Endothelial cell of umbilical vein (primary cell): ENCODE data around the gene GABARAP. TPM values are rescaled to one million over a fixed set of nuclear protein-coding genes. Genes with fewer than 3 reads are reported as not detected.

Experiments used
- BruUV-seq: library from RNA; stranded (reverse); fragments of 400-500 nt; replicated peaks from 2 replicates; lab custom pipeline; 2021; lab: Mats Ljungman, UMichigan
- CTCF ChIA-PET: fragments of 300-600, 350-600 bp; sonication (Branson Sonifier 250); formaldehyde crosslinking; loops from one replicate; lab custom pipeline; 2021; ENCODE audit warnings: antibody characterized with exemption, inconsistent platforms; lab: Charles Lee
- POLR2A ChIA-PET: fragments of 300-600, 350-600 bp; sonication (Branson Sonifier 250); formaldehyde crosslinking; loops from one replicate; lab custom pipeline; 2021; ENCODE audit warnings: antibody characterized with exemption, inconsistent platforms; lab: Charles Lee
- DNase-seq: peaks from one replicate; pipeline ENCODE4 v3.0.0-alpha.2; 2011; ENCODE audit warnings: low read depth, low spot score
- FAIRE-seq: peaks from 2 replicates; lab custom pipeline; 2011; peaks lifted over from hg19 to GRCh38; lab: Jason Lieb, UNC
- H2AFZ ChIP-seq: 2 replicates; pipeline ENCODE4 v1.6.0; 2012; ENCODE audit warnings: low read depth, low read length, control low read depth, inconsistent platforms
- H3K27ac ChIP-seq: 2 replicates; pipeline ENCODE4 v1.5.1; 2011; ENCODE audit warnings: low read depth, mild to moderate bottlenecking, control low read depth, low read length, moderate library complexity; ENCODE audit not compliant: insufficient read depth
- H3K27me3 ChIP-seq, 2 experiments: 2 replicates each; pipeline versions ENCODE4 v1.6.0 to v1.6.1; 2011; ENCODE audit warnings: low read length in 2 of 2, mixed read lengths in 1 of 2; ENCODE audit not compliant: control insufficient read depth in 2 of 2, insufficient read depth in 2 of 2
- H3K36me3 ChIP-seq, 2 experiments: 2 replicates in 1 of 2; 3 replicates in 1 of 2; pipeline ENCODE4 v1.5.1; 2011; ENCODE audit warnings: low read length in 2 of 2, mild to moderate bottlenecking in 1 of 2, moderate library complexity in 1 of 2; ENCODE audit not compliant: control insufficient read depth in 2 of 2, insufficient read depth in 2 of 2; ENCODE audit errors: extremely low read depth in 1 of 2
- H3K4me1 ChIP-seq: 3 replicates; pipeline ENCODE4 v1.5.1; 2011; ENCODE audit warnings: mild to moderate bottlenecking, low read length; ENCODE audit not compliant: control insufficient read depth, insufficient read depth; ENCODE audit errors: extremely low read depth
- H3K4me2 ChIP-seq: 2 replicates; pipeline ENCODE4 v1.6.1; 2011; ENCODE audit warnings: low read length, control low read depth, mixed read lengths; ENCODE audit not compliant: insufficient read depth
- H3K4me3 ChIP-seq, 3 experiments: fragments of 200-600 bp in 1 of 3; sonication (generic), shearing (Covaris generic) in 1 of 3; replicated peaks in 1 of 3; 2 replicates each; pipeline ENCODE4 v1.5.1; 2011 to 2016; ENCODE audit warnings: control low read depth in 3 of 3, low read length in 3 of 3, mild to moderate bottlenecking in 2 of 3, inconsistent platforms in 1 of 3, low read depth in 1 of 3, moderate library complexity in 1 of 3; ENCODE audit not compliant: insufficient read depth in 1 of 3
- H3K79me2 ChIP-seq: 2 replicates; pipeline ENCODE4 v1.6.0; 2012; ENCODE audit warnings: low read length, inconsistent platforms; ENCODE audit not compliant: control insufficient read depth, insufficient read depth
- H3K9ac ChIP-seq: replicated peaks from 2 replicates; pipeline ENCODE3; 2011; ENCODE audit warnings: low read length, control low read depth; ENCODE audit not compliant: insufficient read depth; ENCODE audit errors: extremely low read depth
- H3K9me1 ChIP-seq: replicated peaks from 3 replicates; pipeline ENCODE4 v1.6.0; 2011; ENCODE audit warnings: mild to moderate bottlenecking, low read length; ENCODE audit not compliant: control insufficient read depth, insufficient read depth; ENCODE audit errors: extremely low read depth
- H3K9me3 ChIP-seq: replicated peaks from 2 replicates; pipeline ENCODE4 v1.5.1; 2012; ENCODE audit warnings: low read length, inconsistent platforms; ENCODE audit not compliant: control insufficient read depth, insufficient read depth
- H4K20me1 ChIP-seq: replicated peaks from 2 replicates; pipeline ENCODE3; 2011; ENCODE audit warnings: mild to moderate bottlenecking, low read length; ENCODE audit not compliant: control insufficient read depth, insufficient read depth; ENCODE audit errors: extremely low read depth
- EZH2 ChIP-seq: IDR thresholded peaks from 2 replicates; pipeline ENCODE4 v1.6.1; 2012; ENCODE audit warnings: borderline replicate concordance, low read depth, mild to moderate bottlenecking, moderate library complexity, low read length, inconsistent platforms; ENCODE audit not compliant: severe bottlenecking
- FOS ChIP-seq: IDR thresholded peaks from 2 replicates; pipeline ENCODE4 v1.6.1; 2011; ENCODE audit warnings: mild to moderate bottlenecking, low read length, moderate library complexity, borderline replicate concordance; ENCODE audit not compliant: insufficient read depth
- GATA2 ChIP-seq: IDR thresholded peaks from 2 replicates; pipeline ENCODE4 v1.7.0; 2011; ENCODE audit warnings: low read depth, mild to moderate bottlenecking, moderate library complexity, mixed read lengths, low read length; ENCODE audit not compliant: insufficient read length, insufficient read depth
- JUN ChIP-seq: IDR thresholded peaks from 2 replicates; pipeline ENCODE4 v1.6.1; 2011; ENCODE audit warnings: borderline replicate concordance, low read depth; ENCODE audit not compliant: insufficient read length, insufficient read depth
- MYC ChIP-seq: IDR thresholded peaks from one replicate; pipeline ENCODE4 v1.6.1; 2011; ENCODE audit warnings: mild to moderate bottlenecking, low read depth, low read length
- POLR2A ChIP-seq: IDR thresholded peaks from 2 replicates; pipeline ENCODE4 v1.6.1; 2012; ENCODE audit warnings: low read depth, mild to moderate bottlenecking, control low read depth, low read length
- POLR2AphosphoS5 ChIP-seq: IDR thresholded peaks from 2 replicates; pipeline ENCODE4 v1.6.1; 2012; ENCODE audit warnings: low read depth, mild to moderate bottlenecking, control low read depth, low read length, moderate library complexity; ENCODE audit not compliant: insufficient read depth
- dilution Hi-C: fragments of 300-500 bp; cut with MboI; formaldehyde crosslinking; loops from one replicate; pipeline ENCODE4 v1.15.0; 2019; ENCODE audit warnings: low sequenced_read_pairs; ENCODE audit not compliant: extremely low pct_ligation_motif_present
- intact Hi-C: fragments of 100-400 bp; cut with micrococcal nuclease; formaldehyde crosslinking; loops from one replicate; pipeline ENCODE4 v1.10.0; 2022
- polyA plus RNA-seq, 4 experiments: library from polyadenylated mRNA; depleted of rRNA in 3 of 4; stranded (reverse) in 3 of 4; unstranded in 1 of 4; fragments of >200 nt; gene quantifications; 2 replicates each; pipeline versions ENCODE4 v1.2.1 to v1.2.3, GENCODE V29; 2011 to 2012; ENCODE audit warnings: missing spikeins in 1 of 4
- total RNA-seq: library from RNA; stranded (reverse); gene quantifications from 2 replicates; pipeline ENCODE4 v1.2.3, GENCODE V29; 2021
- TF ChIP-seq, protein P1 (sequence below): IDR thresholded peaks from 2 replicates; pipeline ENCODE4 v1.6.1; 2011; ENCODE audit not compliant: insufficient read depth, insufficient read length
- TF ChIP-seq, protein P2 (sequence below), 2 donors: IDR thresholded peaks; 1 replicate in 1 of 2; 2 replicates in 1 of 2; pipeline ENCODE4 v1.5.1; 2011; ENCODE audit warnings: low read length in 2 of 2, mild to moderate bottlenecking in 2 of 2, moderate library complexity in 2 of 2, control low read depth in 1 of 2, inconsistent platforms in 1 of 2, low read depth in 1 of 2; ENCODE audit not compliant: insufficient read depth in 1 of 2; ENCODE audit errors: extremely low read depth in 1 of 2

GABARAP gene
- total and polyA plus RNA-seq, 2 donors (not counting 3 experiments of a cell fraction or from before 2014, with no cell fraction given) = 401 to 882 TPM

DNA sequence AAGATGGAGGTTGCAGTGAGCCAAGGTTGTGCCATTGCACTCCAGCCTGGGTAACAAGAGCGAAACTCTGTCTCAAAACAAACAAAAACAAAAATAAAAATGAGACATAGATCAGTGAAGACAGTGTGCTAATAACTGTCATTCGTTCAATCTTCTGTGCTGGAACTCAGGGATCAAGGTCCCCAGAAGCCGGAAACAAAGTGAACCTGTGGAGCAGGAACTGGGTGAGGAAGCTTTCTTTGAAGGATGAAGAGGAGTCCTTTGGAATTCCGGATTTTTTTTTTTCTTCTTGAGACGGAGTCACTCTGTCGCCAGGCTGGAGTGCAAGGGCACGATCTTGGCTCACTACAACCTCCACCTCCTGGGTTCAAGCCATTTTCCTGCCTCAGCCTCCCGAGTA lies 37.2 kb upstream of the GABARAP start:
- FAIRE-seq (no peak), DNase-seq (no peak)
- Histone ChIP-seq H3K27me3 (peaks cover 4 to 5% of the 10 kb centered on the region in 2 experiments), H3K4me3 (no peak overlapping the region), H3K79me2 (no peaks in the 10 kb centered on the region), H3K9me1 (no peaks in the 10 kb centered on the region), H3K4me1 (peaks cover 9% of the 10 kb centered on the region), H3K4me2 (no peak overlapping the region), H2AFZ (no peak overlapping the region), H3K9ac (no peak overlapping the region), H4K20me1 (no peaks in the 10 kb centered on the region), H3K36me3 (no peaks in the 10 kb centered on the region), H3K9me3 (no peaks in the 10 kb centered on the region), H3K27ac (no peak overlapping the region)
- TF ChIP-seq, protein P1, sequence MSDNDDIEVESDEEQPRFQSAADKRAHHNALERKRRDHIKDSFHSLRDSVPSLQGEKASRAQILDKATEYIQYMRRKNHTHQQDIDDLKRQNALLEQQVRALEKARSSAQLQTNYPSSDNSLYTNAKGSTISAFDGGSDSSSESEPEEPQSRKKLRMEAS = no peak
- TF ChIP-seq FOS (no peak), EZH2 (no peak), MYC (no peak), POLR2A (no peak), POLR2AphosphoS5 (no peak), GATA2 (no peak), JUN (no peak)
- TF ChIP-seq, protein P2, sequence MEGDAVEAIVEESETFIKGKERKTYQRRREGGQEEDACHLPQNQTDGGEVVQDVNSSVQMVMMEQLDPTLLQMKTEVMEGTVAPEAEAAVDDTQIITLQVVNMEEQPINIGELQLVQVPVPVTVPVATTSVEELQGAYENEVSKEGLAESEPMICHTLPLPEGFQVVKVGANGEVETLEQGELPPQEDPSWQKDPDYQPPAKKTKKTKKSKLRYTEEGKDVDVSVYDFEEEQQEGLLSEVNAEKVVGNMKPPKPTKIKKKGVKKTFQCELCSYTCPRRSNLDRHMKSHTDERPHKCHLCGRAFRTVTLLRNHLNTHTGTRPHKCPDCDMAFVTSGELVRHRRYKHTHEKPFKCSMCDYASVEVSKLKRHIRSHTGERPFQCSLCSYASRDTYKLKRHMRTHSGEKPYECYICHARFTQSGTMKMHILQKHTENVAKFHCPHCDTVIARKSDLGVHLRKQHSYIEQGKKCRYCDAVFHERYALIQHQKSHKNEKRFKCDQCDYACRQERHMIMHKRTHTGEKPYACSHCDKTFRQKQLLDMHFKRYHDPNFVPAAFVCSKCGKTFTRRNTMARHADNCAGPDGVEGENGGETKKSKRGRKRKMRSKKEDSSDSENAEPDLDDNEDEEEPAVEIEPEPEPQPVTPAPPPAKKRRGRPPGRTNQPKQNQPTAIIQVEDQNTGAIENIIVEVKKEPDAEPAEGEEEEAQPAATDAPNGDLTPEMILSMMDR (IDR thresholded peaks at IDR 0.05; ENCODE audit: extremely low read depth in 1 of 2, insufficient read depth in 1 of 2, low read depth in 1 of 2, low read length in 2 of 2) = no peak
- BruUV-seq = no TSS peak
- dilution Hi-C loops = no loop called here
- ChIA-PET POLR2A (no interaction called here), CTCF (interaction anchor here (2.7 kb wide), 1 partner anchor 17 kb away, joined by 15 read pairs; no protein-coding TSS in a partner anchor)
- intact Hi-C loops = no loop called here
